CD4-positive, alpha-beta T cell treated with Interleukin-17A for 1 hour (primary cell): Measurements from ENCODE around the gene MAPK7.

Source experiments
- DNase-seq: peaks from one replicate; pipeline ENCODE4 v3.0.0-alpha.2; 2020

The MAPK7 gene

GRCh38 chr17:19378416-19379360 is at the start of gene MAPK7:
MAPK7 (plus strand) TSS chr17:19378498; CDS start chr17:19378901, 403 bp downstream.
- no peak for DNase-seq

DNA sequence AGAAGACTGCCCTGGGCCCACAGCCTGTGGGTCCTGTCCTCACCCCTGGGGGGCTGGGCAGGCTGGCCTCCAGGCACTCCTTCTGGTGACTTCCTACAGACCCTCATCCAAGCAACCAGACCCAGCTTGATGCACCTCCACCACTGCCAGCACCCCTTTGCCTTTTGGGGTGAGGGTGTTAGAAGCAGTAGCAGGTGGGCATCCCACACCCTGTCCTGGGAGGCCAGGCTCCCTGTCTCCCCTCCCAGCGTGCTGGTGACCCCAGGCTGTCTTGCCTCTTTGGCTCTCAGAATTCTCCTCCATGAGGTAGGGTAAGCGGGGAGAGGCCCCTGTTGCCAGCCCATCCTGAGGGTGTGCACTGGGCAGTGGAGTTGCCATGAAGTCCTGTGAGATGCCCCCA is 49.2 kb upstream of the MAPK7 start:
- DNase-seq, result no peak

DNA sequence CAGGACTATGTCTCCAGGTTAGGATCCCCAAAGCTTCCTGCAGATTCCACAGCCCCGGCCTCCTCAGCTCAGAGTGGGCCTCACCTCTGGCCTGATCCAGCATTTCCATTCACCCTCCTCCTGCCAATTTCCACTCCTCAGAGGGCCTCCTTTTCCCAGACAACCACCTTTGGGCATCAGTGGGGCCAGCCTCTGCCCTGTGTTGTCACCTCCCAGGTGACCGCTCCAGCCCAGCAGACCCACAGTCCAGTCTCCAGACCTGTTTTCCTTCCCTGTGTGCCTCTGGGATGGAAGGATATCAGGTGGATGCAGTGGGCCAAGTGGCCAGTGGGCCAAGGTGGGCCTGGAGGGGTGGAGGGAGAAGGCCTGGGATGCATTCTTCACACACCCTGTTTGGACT is 48.5 kb upstream of the MAPK7 start:
- no peak for DNase-seq

DNA sequence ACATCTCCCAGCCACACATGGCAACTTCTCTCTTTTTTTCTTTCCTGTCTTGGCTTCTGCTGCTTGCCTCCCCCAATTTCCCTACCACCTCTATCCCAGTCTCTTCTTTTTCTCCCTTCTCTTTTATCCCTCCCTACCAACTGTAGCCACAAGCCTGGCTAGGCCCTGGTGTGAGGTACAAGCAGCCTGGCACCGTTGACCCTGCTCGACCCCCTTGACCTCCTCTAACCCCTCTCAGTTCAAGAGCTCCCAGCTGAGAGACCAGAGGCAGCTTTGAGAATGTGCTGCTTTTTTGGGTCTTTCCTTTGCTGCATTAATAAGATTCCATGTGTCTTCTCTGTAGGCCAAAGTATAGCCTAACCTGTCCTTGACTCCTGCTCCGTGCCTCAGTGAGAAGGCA is 48.0 kb upstream of the MAPK7 start:
- DNase-seq, result no peak

DNA sequence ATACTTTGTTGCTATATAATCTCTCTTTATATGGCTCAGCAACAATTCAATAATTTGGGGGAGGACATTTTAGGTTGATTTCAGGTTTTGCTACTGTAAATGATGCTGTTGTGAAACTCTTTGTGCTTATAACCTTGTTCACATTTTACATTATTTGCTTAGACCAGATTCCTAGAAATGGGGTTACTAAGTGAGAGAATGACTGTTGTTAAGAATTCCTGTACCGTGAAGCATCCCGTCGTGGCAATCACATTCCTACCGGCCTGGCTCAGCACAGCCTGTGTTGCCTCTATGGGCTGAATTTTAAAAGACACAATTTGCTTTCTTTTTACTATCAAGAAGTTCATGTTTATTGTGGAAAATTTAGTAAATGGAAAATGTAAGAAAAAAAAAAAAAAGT is 47.2 kb upstream of the MAPK7 start:
- no peak for DNase-seq

- DNase-seq, result no peak
Observed at GRCh38 chr17:19331543-19332245, 46.6 kb upstream of the MAPK7 start.

GRCh38 chr17:19332371-19333131 is 45.7 kb upstream of the MAPK7 start:
- DNase-seq, result no peak

- no peak for DNase-seq
Observed at GRCh38 chr17:19333132-19333440, 45.2 kb upstream of the MAPK7 start.

DNA sequence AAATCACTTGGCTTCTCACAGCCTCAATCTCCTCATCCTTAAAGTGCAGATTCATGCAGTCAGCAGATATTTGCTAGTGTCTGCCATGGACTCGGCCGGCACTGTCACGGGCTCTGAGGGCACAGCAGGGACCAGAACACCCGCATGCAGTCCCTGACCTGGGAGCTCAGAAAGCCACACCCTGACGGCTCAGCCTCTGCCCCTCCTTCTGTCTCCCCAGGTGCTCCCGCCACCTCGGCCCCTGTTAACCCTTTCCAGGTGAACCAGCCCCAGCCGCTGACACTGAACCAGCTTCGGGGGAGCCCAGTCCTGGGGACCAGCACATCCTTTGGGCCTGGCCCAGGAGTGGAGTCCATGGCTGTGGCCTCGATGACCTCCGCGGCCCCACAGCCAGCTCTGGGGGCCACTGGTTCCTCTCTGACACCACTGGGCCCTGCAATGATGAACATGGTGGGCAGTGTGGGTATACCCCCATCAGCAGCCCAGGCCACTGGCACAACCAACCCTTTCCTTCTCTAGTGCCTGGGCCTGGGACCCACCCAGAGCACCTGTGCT is 44.5 kb upstream of the MAPK7 start:
- no peak for DNase-seq

GRCh38 chr17:19334331-19334730 is 44.0 kb upstream of the MAPK7 start:
- no peak for DNase-seq

GRCh38 chr17:19335951-19336631 is 42.2 kb upstream of the MAPK7 start:
- no peak for DNase-seq

DNA sequence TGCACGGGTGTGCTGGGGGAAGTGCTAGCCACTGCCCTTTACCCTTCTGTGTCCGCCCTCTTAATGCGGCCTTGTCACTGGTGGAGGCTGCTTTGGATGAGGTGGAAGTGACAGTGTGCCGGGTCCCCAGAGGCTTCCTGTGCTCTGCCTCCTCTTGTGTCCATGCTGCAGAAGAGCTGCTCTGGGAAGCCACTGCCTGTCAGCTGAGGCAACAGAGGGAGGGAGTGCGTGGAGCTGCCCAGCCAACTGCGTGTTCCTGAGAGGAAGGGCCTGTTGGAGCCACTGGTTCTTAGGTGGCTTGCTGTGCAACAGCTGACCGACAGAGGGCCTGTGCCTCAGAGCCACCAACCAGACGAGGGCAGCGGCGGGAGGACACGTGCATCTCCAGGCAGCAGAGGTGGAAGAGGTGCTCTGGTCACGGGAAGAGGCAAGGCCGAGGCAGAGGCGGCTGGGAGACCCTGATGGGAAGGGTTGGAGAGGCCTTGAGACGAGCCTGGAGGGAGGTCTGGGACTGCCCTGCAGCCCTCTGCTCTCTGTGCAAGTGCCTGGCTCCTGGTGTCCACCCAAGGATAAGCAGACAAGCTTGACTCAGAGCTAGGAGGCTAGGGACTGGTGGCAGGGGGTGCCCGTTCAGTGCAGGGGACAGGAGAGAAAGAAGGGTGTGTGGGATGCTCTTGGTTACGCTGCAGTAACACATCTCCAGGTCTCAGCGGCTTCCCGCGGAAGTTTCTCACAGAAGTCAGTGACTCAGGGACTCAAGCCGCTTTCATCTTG is 41.2 kb upstream of the MAPK7 start:
- no peak for DNase-seq

- DNase-seq, result no peak
Observed at GRCh38 chr17:19337712-19338023, 40.6 kb upstream of the MAPK7 start.

GRCh38 chr17:19338031-19338990 is 40.0 kb upstream of the MAPK7 start:
- DNase-seq, result peak; percentile 66

DNA sequence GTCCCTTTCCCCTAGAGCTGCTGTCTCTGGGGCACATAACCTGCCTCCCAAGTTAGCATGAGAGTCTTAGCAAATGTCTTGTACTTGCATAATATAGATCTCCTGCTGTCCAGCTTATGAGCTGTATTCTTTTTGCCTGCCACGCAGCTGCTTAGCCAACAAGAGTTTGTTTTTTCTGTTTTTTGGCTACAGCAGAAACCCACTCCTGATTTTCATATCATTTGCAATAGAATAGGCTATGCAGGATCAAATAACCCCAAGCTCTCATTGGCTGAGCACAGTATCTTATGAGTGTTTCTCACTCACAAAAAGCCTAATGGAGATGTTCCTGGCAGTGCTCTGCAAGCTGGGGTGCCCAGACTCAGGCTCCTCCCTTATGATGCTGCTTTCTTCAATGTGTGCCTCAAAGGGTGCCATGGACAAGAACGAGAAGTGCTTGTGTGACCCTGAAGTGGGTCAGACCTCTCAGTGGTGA is 38.9 kb upstream of the MAPK7 start:
- DNase-seq, result no peak

- no peak for DNase-seq
Observed at GRCh38 chr17:19341211-19341631, 37.1 kb upstream of the MAPK7 start.

- no peak for DNase-seq
Observed at GRCh38 chr17:19341641-19342610, 36.4 kb upstream of the MAPK7 start.

GRCh38 chr17:19342611-19343255 is 35.6 kb upstream of the MAPK7 start:
- no peak for DNase-seq

GRCh38 chr17:19343256-19343630 is 35.1 kb upstream of the MAPK7 start:
- no peak for DNase-seq
